B cell (primary cell): ENCODE data around the gene EEFSEC. TPM values are rescaled to one million over a fixed set of nuclear protein-coding genes. Genes with fewer than 3 reads are reported as not detected.

Experiments used
- ATAC-seq: fragments of 200-7000 bp; cut with Tn5 transposase; one replicate; pipeline ENCODE4 v1.10.0; 2021; ENCODE audit warnings: low read depth, mild to moderate bottlenecking, moderate number of reproducible peaks, moderate library complexity
- CTCF ChIA-PET: fragments of 350-600 bp; sonication (Branson Sonifier 250); formaldehyde crosslinking; loops from one replicate; lab custom pipeline; 2021; ENCODE audit warnings: antibody characterized with exemption, inconsistent platforms; lab: Charles Lee
- POLR2A ChIA-PET: fragments of 350-600 bp; sonication (Branson Sonifier 250); formaldehyde crosslinking; loops from one replicate; lab custom pipeline; 2021; ENCODE audit warnings: antibody characterized with exemption; lab: Charles Lee
- DNase-seq: peaks from one replicate; pipeline ENCODE4 v3.0.0; 2013
- H2AFZ ChIP-seq: 2 replicates; pipeline ENCODE4 v1.6.1; 2012; ENCODE audit warnings: mild to moderate bottlenecking, low read depth, low read length; ENCODE audit not compliant: insufficient read depth, poor library complexity, severe bottlenecking
- H3K27ac ChIP-seq, 2 donors: 1 replicate in 1 of 2; 2 replicates in 1 of 2; pipeline ENCODE4 v1.5.1; 2012 to 2013; ENCODE audit warnings: low read length in 2 of 2, mild to moderate bottlenecking in 2 of 2, moderate library complexity in 1 of 2
- H3K27me3 ChIP-seq, 4 experiments: fragments of 200-600 bp in 1 of 4; sonication (generic) in 1 of 4; replicated peaks in 1 of 4; 1 replicate in 2 of 4; 2 replicates in 2 of 4; pipeline versions ENCODE4 v1.6.1 to v1.7.0; 2013 to 2016; ENCODE audit warnings: low read length in 3 of 4, mild to moderate bottlenecking in 2 of 4, mixed read lengths in 1 of 4, moderate library complexity in 1 of 4; ENCODE audit not compliant: insufficient read depth in 4 of 4, control insufficient read depth in 3 of 4; ENCODE audit errors: control extremely low read depth in 1 of 4
- H3K36me3 ChIP-seq, 2 experiments: replicated peaks in 1 of 2; 1 replicate in 1 of 2; 2 replicates in 1 of 2; pipeline versions ENCODE4 v1.6.1 to v1.7.1; 2013; ENCODE audit warnings: low read length in 1 of 2; ENCODE audit not compliant: insufficient read depth in 2 of 2, control insufficient read depth in 1 of 2; ENCODE audit errors: control extremely low read depth in 1 of 2, extremely low read depth in 1 of 2
- H3K4me1 ChIP-seq, 2 donors: fragments of 200-600 bp in 1 of 2; sonication (generic) in 1 of 2; 1 replicate in 1 of 2; 2 replicates in 1 of 2; pipeline versions ENCODE4 v1.5.1 to v1.6.1; 2013 to 2017; ENCODE audit warnings: low read length in 2 of 2; ENCODE audit not compliant: control insufficient read depth in 2 of 2, insufficient read depth in 2 of 2
- H3K4me2 ChIP-seq: replicated peaks from 2 replicates; pipeline ENCODE3; 2012; ENCODE audit warnings: mild to moderate bottlenecking, low read depth, low read length; ENCODE audit not compliant: poor library complexity, severe bottlenecking
- H3K4me3 ChIP-seq, 5 experiments: fragments of 200-600 bp in 1 of 5; sonication (generic) in 1 of 5; 1 replicate in 3 of 5; 2 replicates in 2 of 5; pipeline versions ENCODE4 v1.5.1 to v1.7.0; 2011 to 2016; ENCODE audit warnings: low read length in 4 of 5, mild to moderate bottlenecking in 4 of 5, low read depth in 2 of 5, control low read depth in 1 of 5, moderate library complexity in 1 of 5; ENCODE audit not compliant: insufficient read depth in 1 of 5; ENCODE audit errors: control extremely low read depth in 1 of 5, extremely low read depth in 1 of 5
- H3K79me2 ChIP-seq: fragments of 200-600 bp; sonication (generic); one replicate; pipeline ENCODE4 v1.6.0; 2016; ENCODE audit warnings: low read length; ENCODE audit not compliant: control insufficient read depth, insufficient read depth
- H3K9ac ChIP-seq: fragments of 200-600 bp; sonication (generic); 2 replicates; pipeline ENCODE4 v1.6.1; 2017; ENCODE audit warnings: mild to moderate bottlenecking, low read length, moderate library complexity
- H3K9me3 ChIP-seq, 3 donors: one replicate each; pipeline versions ENCODE4 v1.6.1 to v1.7.1; 2013; ENCODE audit warnings: low read length in 2 of 3; ENCODE audit not compliant: control insufficient read depth in 2 of 3, insufficient read depth in 1 of 3; ENCODE audit errors: control extremely low read depth in 1 of 3
- H4K20me1 ChIP-seq: 2 replicates; pipeline ENCODE4 v1.6.0; 2012; ENCODE audit warnings: mild to moderate bottlenecking, low read length; ENCODE audit not compliant: insufficient read depth, control insufficient read depth, poor library complexity, severe bottlenecking
- H3K27ac Mint-ChIP-seq: one replicate; pipeline ENCODE4 v1.8.0; 2021; ENCODE audit warnings: mixed read lengths
- H3K27me3 Mint-ChIP-seq: one replicate; pipeline ENCODE4 v1.8.0; 2021; ENCODE audit warnings: mixed read lengths
- H3K4me1 Mint-ChIP-seq: one replicate; pipeline ENCODE4 v1.8.0; 2021; ENCODE audit warnings: mixed read lengths
- H3K4me3 Mint-ChIP-seq: one replicate; pipeline ENCODE4 v1.8.0; 2021; ENCODE audit warnings: mixed read lengths
- H3K9me3 Mint-ChIP-seq: one replicate; pipeline ENCODE4 v1.8.0; 2022; ENCODE audit warnings: mixed read lengths; ENCODE audit not compliant: insufficient read depth
- CTCF ChIP-seq: fragments of 200-600 bp; IDR thresholded peaks from one replicate; pipeline ENCODE4 v1.8.0; 2022; ENCODE audit warnings: antibody characterized with exemption, mild to moderate bottlenecking
- EZH2 ChIP-seq: IDR thresholded peaks from 2 replicates; pipeline ENCODE4 v1.6.1; 2012; ENCODE audit warnings: borderline replicate concordance, low read depth, mild to moderate bottlenecking, moderate library complexity, low read length; ENCODE audit not compliant: insufficient read depth, poor library complexity, severe bottlenecking
- WGBS: methylation state at CpG from one replicate; pipeline ENCODE4 v1.1.5; 2013; ENCODE audit warnings: missing lambda C conversion rate; ENCODE audit not compliant: insufficient coverage; 5-methylcytosine and 5-hydroxymethylcytosine counted together
- intact Hi-C: fragments of 100-400 bp; cut with micrococcal nuclease; formaldehyde crosslinking; loops from one replicate; pipeline ENCODE4 v1.10.0; 2022
- polyA plus RNA-seq: library from polyadenylated mRNA; depleted of rRNA; stranded (reverse); fragments of >200 nt; gene quantifications from 2 replicates; pipeline ENCODE4 v1.2.3, GENCODE V29; 2012
- total RNA-seq, 2 donors: library from RNA; stranded (reverse); fragments of 120-200 nt in 1 of 2; gene quantifications; 1 replicate in 1 of 2; 2 replicates in 1 of 2; pipeline versions ENCODE4 v1.2.3 to v1.2.4, GENCODE V29; 2013 to 2022

Gene EEFSEC
- total and polyA plus RNA-seq, 2 donors (not counting 1 experiment from before 2014, with no cell fraction given) = 17.9 to 18.4 TPM

GRCh38 chr3:128316481-128316891 lies 163.2 kb downstream of the EEFSEC start:
- no peak overlapping the region for H3K4me3 Mint-ChIP-seq
- no peak for ATAC-seq
- no peak overlapping the region for H2AFZ ChIP-seq
- no peak for TF ChIP-seq EZH2
- TF ChIP-seq CTCF = no peak
- no peaks in the 10 kb centered on the region for H3K4me1 Mint-ChIP-seq
- intact Hi-C loops = no loop called here
- H3K4me3 ChIP-seq = no peak overlapping the region
- no peak overlapping the region for H3K4me2 ChIP-seq
- peaks cover 0 to 8% of the 10 kb centered on the region in 2 experiments for H3K36me3 ChIP-seq
- DNase-seq = no peak
- CTCF ChIA-PET = no interaction called here
- no peaks in the 10 kb centered on the region for H3K9me3 ChIP-seq
- no peaks in the 10 kb centered on the region for H3K9me3 Mint-ChIP-seq
- POLR2A ChIA-PET = no interaction called here
- H3K27ac ChIP-seq = no peak overlapping the region
- H3K27ac Mint-ChIP-seq = no peak overlapping the region
- H3K79me2 ChIP-seq = no peaks in the 10 kb centered on the region
- 96% methylated on average over 10 of the region's 15 CpGs for WGBS
- H3K9ac ChIP-seq = no peak overlapping the region
- no peaks in the 10 kb centered on the region for H3K4me1 ChIP-seq
- no peaks in the 10 kb centered on the region for H3K27me3 Mint-ChIP-seq
- no peaks in the 10 kb centered on the region for H4K20me1 ChIP-seq
- no peaks in the 10 kb centered on the region for H3K27me3 ChIP-seq

GRCh38 chr3:128317101-128317697 lies 163.9 kb downstream of the EEFSEC start:
- H2AFZ ChIP-seq = no peak overlapping the region
- H3K4me3 Mint-ChIP-seq = no peak overlapping the region
- WGBS = 93% methylated on average over 17 of the region's 17 CpGs
- H3K4me2 ChIP-seq = no peak overlapping the region
- no peak overlapping the region for H3K4me3 ChIP-seq
- no peaks in the 10 kb centered on the region for H3K9me3 Mint-ChIP-seq
- H3K27ac Mint-ChIP-seq = no peak overlapping the region
- POLR2A ChIA-PET = no interaction called here
- CTCF ChIA-PET = no interaction called here
- H3K4me1 Mint-ChIP-seq = no peaks in the 10 kb centered on the region
- no peaks in the 10 kb centered on the region for H3K27me3 ChIP-seq
- no peak overlapping the region for H3K27ac ChIP-seq
- no peak for TF ChIP-seq CTCF
- no peak for TF ChIP-seq EZH2
- no peaks in the 10 kb centered on the region for H3K9me3 ChIP-seq
- no peak overlapping the region for H3K9ac ChIP-seq
- H3K27me3 Mint-ChIP-seq = no peaks in the 10 kb centered on the region
- ATAC-seq (no peak), DNase-seq (no peak)
- no peaks in the 10 kb centered on the region for H3K4me1 ChIP-seq
- H3K79me2 ChIP-seq = no peaks in the 10 kb centered on the region
- H4K20me1 ChIP-seq = no peaks in the 10 kb centered on the region
- intact Hi-C loops = no loop called here
- H3K36me3 ChIP-seq = peaks cover 0 to 6% of the 10 kb centered on the region in 2 experiments
